Calu3 (cell line): ENCODE data around the gene CDK9. TPM values are rescaled to one million over a fixed set of nuclear protein-coding genes. Genes with fewer than 3 reads are reported as not detected.

Experiments used
- BruUV-seq: library from RNA; stranded (reverse); fragments of 400-500 nt; replicated peaks from 2 replicates; lab custom pipeline; 2021; lab: Mats Ljungman, UMichigan
- CTCF ChIA-PET: fragments of 300-600 bp; sonication (Branson Sonifier 250); formaldehyde crosslinking; loops from one replicate; lab custom pipeline; 2022; ENCODE audit warnings: antibody characterized with exemption; lab: Charles Lee
- DNase-seq: peaks from one replicate; pipeline ENCODE4 v3.0.0; 2022
- H3K27ac Mint-ChIP-seq: one replicate; pipeline ENCODE4 v1.8.0; 2022; ENCODE audit warnings: mixed read lengths; ENCODE audit not compliant: unreplicated experiment
- H3K27me3 Mint-ChIP-seq: one replicate; pipeline ENCODE4 v1.8.0; 2022; ENCODE audit warnings: mixed read lengths; ENCODE audit not compliant: unreplicated experiment
- H3K36me3 Mint-ChIP-seq: one replicate; pipeline ENCODE4 v1.8.0; 2022; ENCODE audit warnings: mild to moderate bottlenecking, moderate library complexity, mixed read lengths; ENCODE audit not compliant: insufficient read depth, unreplicated experiment
- H3K4me1 Mint-ChIP-seq: one replicate; pipeline ENCODE4 v1.8.0; 2022; ENCODE audit warnings: mild to moderate bottlenecking, low read depth, mixed read lengths; ENCODE audit not compliant: unreplicated experiment
- H3K4me3 Mint-ChIP-seq: one replicate; pipeline ENCODE4 v1.8.0; 2022; ENCODE audit warnings: mild to moderate bottlenecking, low read depth, moderate library complexity, mixed read lengths; ENCODE audit not compliant: unreplicated experiment
- H3K9me3 Mint-ChIP-seq: one replicate; pipeline ENCODE4 v1.8.0; 2022; ENCODE audit warnings: low read depth, mixed read lengths; ENCODE audit not compliant: unreplicated experiment
- intact Hi-C: fragments of 100-400 bp; cut with micrococcal nuclease; formaldehyde crosslinking; loops from one replicate; pipeline ENCODE4 v1.10.0; 2022; ENCODE audit not compliant: unreplicated experiment
- total RNA-seq: library from RNA; stranded (reverse); gene quantifications from 2 replicates; pipeline ENCODE4 v1.2.3, GENCODE V29; 2022
- TF ChIP-seq, protein P1 (sequence below): fragments of 200-600 bp; IDR thresholded peaks from one replicate; pipeline ENCODE4 v1.8.0; 2022; ENCODE audit warnings: antibody characterized with exemption; ENCODE audit not compliant: unreplicated experiment

The CDK9 gene
- total RNA-seq, 1 experiment from 2014 or later: 41.8 TPM

DNA sequence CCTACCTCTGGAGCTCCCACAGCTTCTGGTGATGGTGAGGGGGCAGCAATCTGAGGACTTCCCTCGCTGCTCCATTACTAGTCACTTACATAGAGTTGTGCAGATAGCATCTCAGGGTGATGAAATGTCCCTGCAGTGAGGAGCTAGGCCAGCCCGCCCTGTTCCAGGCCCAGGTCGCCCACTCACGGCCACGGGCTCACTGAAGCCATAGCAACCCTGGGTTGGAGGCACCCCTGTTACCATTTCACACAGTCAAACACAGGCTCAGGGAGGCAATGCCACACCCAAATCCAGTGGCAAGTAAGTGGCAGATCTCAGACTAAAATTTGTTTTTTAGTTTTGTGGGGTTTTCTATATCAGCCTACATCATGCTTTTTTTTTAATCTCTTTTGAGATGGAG, 27.0 kb upstream of the CDK9 start:
- Mint-ChIP-seq H3K9me3 (no peaks in the 10 kb centered on the region), H3K36me3 (no peaks in the 10 kb centered on the region), H3K4me1 (no peaks in the 10 kb centered on the region), H3K27me3 (peaks cover 34% of the 10 kb centered on the region), H3K27ac (no peak overlapping the region), H3K4me3 (no peak overlapping the region)
- DNase-seq: no peak
- CTCF ChIA-PET: no interaction called here
- TF ChIP-seq, protein P1, sequence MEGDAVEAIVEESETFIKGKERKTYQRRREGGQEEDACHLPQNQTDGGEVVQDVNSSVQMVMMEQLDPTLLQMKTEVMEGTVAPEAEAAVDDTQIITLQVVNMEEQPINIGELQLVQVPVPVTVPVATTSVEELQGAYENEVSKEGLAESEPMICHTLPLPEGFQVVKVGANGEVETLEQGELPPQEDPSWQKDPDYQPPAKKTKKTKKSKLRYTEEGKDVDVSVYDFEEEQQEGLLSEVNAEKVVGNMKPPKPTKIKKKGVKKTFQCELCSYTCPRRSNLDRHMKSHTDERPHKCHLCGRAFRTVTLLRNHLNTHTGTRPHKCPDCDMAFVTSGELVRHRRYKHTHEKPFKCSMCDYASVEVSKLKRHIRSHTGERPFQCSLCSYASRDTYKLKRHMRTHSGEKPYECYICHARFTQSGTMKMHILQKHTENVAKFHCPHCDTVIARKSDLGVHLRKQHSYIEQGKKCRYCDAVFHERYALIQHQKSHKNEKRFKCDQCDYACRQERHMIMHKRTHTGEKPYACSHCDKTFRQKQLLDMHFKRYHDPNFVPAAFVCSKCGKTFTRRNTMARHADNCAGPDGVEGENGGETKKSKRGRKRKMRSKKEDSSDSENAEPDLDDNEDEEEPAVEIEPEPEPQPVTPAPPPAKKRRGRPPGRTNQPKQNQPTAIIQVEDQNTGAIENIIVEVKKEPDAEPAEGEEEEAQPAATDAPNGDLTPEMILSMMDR: no peak
- no TSS peak for BruUV-seq
- intact Hi-C loops: no loop called here

DNA sequence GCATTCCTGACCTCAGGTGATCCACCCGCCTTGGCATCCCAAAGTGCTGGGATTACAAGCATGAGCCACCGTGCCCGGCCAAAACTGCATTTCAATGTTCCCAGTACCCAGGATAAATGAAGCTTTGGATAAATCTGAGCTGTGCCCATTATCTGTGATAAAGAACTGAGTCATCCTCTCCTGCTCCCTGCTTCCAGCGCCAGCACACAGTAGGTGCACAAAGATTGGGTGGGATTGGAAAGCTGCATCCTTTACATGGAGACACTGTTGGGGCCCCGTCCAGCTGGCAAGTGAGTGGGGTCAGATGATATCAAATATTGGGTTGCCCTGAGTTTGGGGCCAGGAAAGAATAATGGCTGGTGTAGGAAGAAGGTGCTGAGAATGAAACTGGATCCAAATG, 24.8 kb upstream of the CDK9 start:
- no TSS peak for BruUV-seq
- no peaks in the 10 kb centered on the region for H3K9me3 Mint-ChIP-seq

DNA sequence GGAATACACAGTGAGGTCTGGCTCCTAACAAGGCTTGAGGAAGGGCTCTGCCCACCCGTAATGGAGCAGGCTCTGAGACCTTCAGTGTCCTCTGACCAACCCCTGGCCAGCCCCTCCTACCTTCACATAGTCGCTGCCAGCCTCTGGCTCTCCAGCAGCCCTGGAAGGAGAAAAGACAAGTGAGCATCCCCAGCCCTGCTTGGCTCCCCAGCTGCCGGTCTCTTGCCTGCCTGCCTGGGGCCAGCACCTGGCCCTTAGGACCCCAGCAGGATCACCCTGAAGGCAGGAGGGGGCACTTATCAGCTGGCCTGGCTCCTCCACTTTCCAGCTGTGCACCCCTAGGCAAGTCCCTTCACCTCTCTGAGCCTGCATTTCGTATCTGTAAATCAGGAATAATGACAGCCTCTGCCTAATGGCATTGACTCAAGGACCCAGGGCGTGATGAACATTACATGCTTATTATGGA, 24.3 kb upstream of the CDK9 start:
- TF ChIP-seq, protein P1: no peak
- H3K9me3 Mint-ChIP-seq: no peaks in the 10 kb centered on the region
- intact Hi-C loops: no loop called here
- no peaks in the 10 kb centered on the region for H3K36me3 Mint-ChIP-seq
- CTCF ChIA-PET: no interaction called here
- H3K4me3 Mint-ChIP-seq: no peak overlapping the region
- no peaks in the 10 kb centered on the region for H3K4me1 Mint-ChIP-seq
- H3K27ac Mint-ChIP-seq: no peak overlapping the region
- H3K27me3 Mint-ChIP-seq: peaks cover 54% of the 10 kb centered on the region
- no TSS peak for BruUV-seq
- no peak for DNase-seq

More for the DNA sequence above, 24.8 kb upstream of the CDK9 start:
- Mint-ChIP-seq H3K27ac (no peak overlapping the region), H3K27me3 (peaks cover 49% of the 10 kb centered on the region), H3K4me3 (no peak overlapping the region), H3K4me1 (no peaks in the 10 kb centered on the region), H3K36me3 (no peaks in the 10 kb centered on the region)
- TF ChIP-seq, protein P1: no peak
- intact Hi-C loops: no loop called here
- CTCF ChIA-PET: no interaction called here
- no peak for DNase-seq

DNA sequence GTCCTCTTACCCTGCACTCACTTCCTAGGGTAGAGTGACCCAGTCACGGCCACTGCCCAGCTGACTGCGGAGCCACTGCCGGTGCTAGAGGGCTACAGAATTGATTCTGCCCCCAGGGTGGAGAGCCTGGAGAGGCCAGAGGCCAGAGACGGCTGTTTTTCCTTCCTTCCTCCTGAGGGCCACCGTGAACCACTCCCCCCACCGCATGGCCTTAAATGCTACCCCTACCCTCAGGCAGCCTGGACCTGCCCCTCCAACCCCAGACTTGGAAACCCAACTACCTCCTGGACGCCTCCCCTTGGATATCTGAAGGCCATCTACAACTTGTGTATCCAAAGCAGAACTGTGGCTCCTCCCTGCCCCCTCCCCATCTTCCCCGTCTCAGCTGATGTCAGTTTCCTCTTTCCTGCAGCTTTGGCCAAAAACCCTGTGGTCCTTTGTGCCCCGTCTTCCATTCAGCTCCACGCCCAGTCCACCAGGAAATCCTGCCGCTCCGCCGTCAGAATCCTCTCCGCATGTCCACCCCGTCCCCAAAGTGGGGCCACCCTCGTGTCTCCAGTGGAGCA, 23.6 kb upstream of the CDK9 start:
- no peaks in the 10 kb centered on the region for H3K9me3 Mint-ChIP-seq
- TF ChIP-seq, protein P1: no peak
- CTCF ChIA-PET: no interaction called here
- H3K36me3 Mint-ChIP-seq: peaks cover 2% of the 10 kb centered on the region
- no peaks in the 10 kb centered on the region for H3K4me1 Mint-ChIP-seq
- intact Hi-C loops: no loop called here
- DNase-seq: no peak
- H3K27me3 Mint-ChIP-seq: peaks cover 60% of the 10 kb centered on the region
- no TSS peak for BruUV-seq
- H3K4me3 Mint-ChIP-seq: no peak overlapping the region
- no peak overlapping the region for H3K27ac Mint-ChIP-seq
